ENCODE measurements around the gene HHAT. TPM values are rescaled to one million over a fixed set of nuclear protein-coding genes. Genes with fewer than 3 reads are reported as not detected.

Gene HHAT
- total and polyA plus RNA-seq, 2 donors (not counting 3 experiments of a cell fraction or from before 2014, with no cell fraction given) = 2.4 to 4.3 TPM

- H3K27me3 ChIP-seq (ENCODE audit: control insufficient read depth in 2 of 2, insufficient read depth in 2 of 2, low read length in 2 of 2) = no peaks in the 10 kb centered on the region
- DNase-seq (ENCODE audit: low read depth, low spot score) (no peak), FAIRE-seq (no peak)
- H3K4me3 ChIP-seq (replicated peaks in 1 of 3; ENCODE audit: insufficient read depth in 1 of 3, low read depth in 1 of 3, low read length in 3 of 3) = no peak overlapping the region
- no peaks in the 10 kb centered on the region for H3K4me1 ChIP-seq (ENCODE audit: control insufficient read depth, extremely low read depth, insufficient read depth, low read length)
- ChIA-PET POLR2A (no interaction called here), CTCF (no interaction called here)
- H3K9me1 ChIP-seq (replicated peaks; ENCODE audit: control insufficient read depth, extremely low read depth, insufficient read depth, low read length) = no peaks in the 10 kb centered on the region
- no peak overlapping the region for H3K4me2 ChIP-seq (ENCODE audit: insufficient read depth, low read length)
- H4K20me1 ChIP-seq (replicated peaks; ENCODE audit: control insufficient read depth, extremely low read depth, insufficient read depth, low read length) = no peaks in the 10 kb centered on the region
- no peaks in the 10 kb centered on the region for H3K79me2 ChIP-seq (ENCODE audit: control insufficient read depth, insufficient read depth, low read length)
- intact Hi-C loops (cut with micrococcal nuclease) = no loop called here
- dilution Hi-C loops (cut with MboI; ENCODE audit: extremely low pct_ligation_motif_present, low sequenced_read_pairs) = no loop called here
- TF ChIP-seq MAX (IDR thresholded peaks at IDR 0.05; ENCODE audit: insufficient read depth, insufficient read length) (no peak), POLR2A (IDR thresholded peaks at IDR 0.05; ENCODE audit: low read depth, low read length) (no peak), FOS (IDR thresholded peaks at IDR 0.05; ENCODE audit: borderline replicate concordance, insufficient read depth, low read length) (no peak), JUN (IDR thresholded peaks at IDR 0.05; ENCODE audit: borderline replicate concordance, insufficient read depth, insufficient read length, low read depth) (no peak)
- H3K36me3 ChIP-seq (ENCODE audit: control insufficient read depth in 2 of 2, extremely low read depth in 1 of 2, insufficient read depth in 2 of 2, low read length in 2 of 2) = no peaks in the 10 kb centered on the region
- H2AFZ ChIP-seq (ENCODE audit: low read depth, low read length) = no peak overlapping the region
- H3K9me3 ChIP-seq (replicated peaks; ENCODE audit: control insufficient read depth, insufficient read depth, low read length) = peaks cover 4% of the 10 kb centered on the region
- H3K9ac ChIP-seq (replicated peaks; ENCODE audit: extremely low read depth, insufficient read depth, low read length) = no peak overlapping the region
- BruUV-seq (replicated peaks) = no TSS peak
- H3K27ac ChIP-seq (ENCODE audit: insufficient read depth, low read depth, low read length) = no peak overlapping the region
These were observed 393.8 kb downstream of the HHAT start for GRCh38 chr1:210722410-210723081.

GRCh38 chr1:210723646-210724045 is 394.9 kb downstream of the HHAT start:
- Histone ChIP-seq H3K27ac (ENCODE audit: insufficient read depth, low read depth, low read length) (no peak overlapping the region), H3K36me3 (ENCODE audit: control insufficient read depth in 2 of 2, extremely low read depth in 1 of 2, insufficient read depth in 2 of 2, low read length in 2 of 2) (no peaks in the 10 kb centered on the region), H3K9me3 (replicated peaks; ENCODE audit: control insufficient read depth, insufficient read depth, low read length) (peaks cover 4% of the 10 kb centered on the region), H3K27me3 (ENCODE audit: control insufficient read depth in 2 of 2, insufficient read depth in 2 of 2, low read length in 2 of 2) (no peaks in the 10 kb centered on the region), H2AFZ (ENCODE audit: low read depth, low read length) (no peak overlapping the region), H3K9me1 (replicated peaks; ENCODE audit: control insufficient read depth, extremely low read depth, insufficient read depth, low read length) (no peaks in the 10 kb centered on the region), H4K20me1 (replicated peaks; ENCODE audit: control insufficient read depth, extremely low read depth, insufficient read depth, low read length) (no peaks in the 10 kb centered on the region), H3K79me2 (ENCODE audit: control insufficient read depth, insufficient read depth, low read length) (no peaks in the 10 kb centered on the region), H3K4me3 (replicated peaks in 1 of 3; ENCODE audit: insufficient read depth in 1 of 3, low read depth in 1 of 3, low read length in 3 of 3) (no peak overlapping the region), H3K4me2 (ENCODE audit: insufficient read depth, low read length) (no peak overlapping the region), H3K9ac (replicated peaks; ENCODE audit: extremely low read depth, insufficient read depth, low read length) (no peak overlapping the region), H3K4me1 (ENCODE audit: control insufficient read depth, extremely low read depth, insufficient read depth, low read length) (no peaks in the 10 kb centered on the region)
- intact Hi-C loops (cut with micrococcal nuclease) (no loop called here), dilution Hi-C loops (cut with MboI; ENCODE audit: extremely low pct_ligation_motif_present, low sequenced_read_pairs) (no loop called here)
- ChIA-PET CTCF (no interaction called here), POLR2A (no interaction called here)
- DNase-seq (ENCODE audit: low read depth, low spot score) = no peak
- no TSS peak for BruUV-seq (replicated peaks)
- no peak for FAIRE-seq
- no peak for TF ChIP-seq MYC (IDR thresholded peaks at IDR 0.05; ENCODE audit: low read depth, low read length)
- TF ChIP-seq POLR2A (IDR thresholded peaks at IDR 0.05; ENCODE audit: low read depth, low read length) = no peak
- TF ChIP-seq FOS (IDR thresholded peaks at IDR 0.05; ENCODE audit: borderline replicate concordance, insufficient read depth, low read length) = no peak
- TF ChIP-seq JUN (IDR thresholded peaks at IDR 0.05; ENCODE audit: borderline replicate concordance, insufficient read depth, insufficient read length, low read depth) = no peak
- TF ChIP-seq POLR2AphosphoS5 (IDR thresholded peaks at IDR 0.05; ENCODE audit: insufficient read depth, low read depth, low read length) = no peak
- no peak for TF ChIP-seq GATA2 (IDR thresholded peaks at IDR 0.05; ENCODE audit: insufficient read depth, insufficient read length, low read depth, low read length)
- no peak for TF ChIP-seq CTCF (IDR thresholded peaks at IDR 0.05; ENCODE audit: extremely low read depth in 1 of 2, insufficient read depth in 1 of 2, low read depth in 1 of 2, low read length in 2 of 2)
